HG02763 (cell line): ENCODE measurements around the gene BCO1.

Source experiments
- ATAC-seq: cut with Tn5 transposase; IDR thresholded peaks from one replicate; pipeline ENCODE4 v1.9.1; 2021; ENCODE audit warnings: mild to moderate bottlenecking, moderate library complexity; ENCODE audit not compliant: unreplicated experiment

The BCO1 gene

DNA sequence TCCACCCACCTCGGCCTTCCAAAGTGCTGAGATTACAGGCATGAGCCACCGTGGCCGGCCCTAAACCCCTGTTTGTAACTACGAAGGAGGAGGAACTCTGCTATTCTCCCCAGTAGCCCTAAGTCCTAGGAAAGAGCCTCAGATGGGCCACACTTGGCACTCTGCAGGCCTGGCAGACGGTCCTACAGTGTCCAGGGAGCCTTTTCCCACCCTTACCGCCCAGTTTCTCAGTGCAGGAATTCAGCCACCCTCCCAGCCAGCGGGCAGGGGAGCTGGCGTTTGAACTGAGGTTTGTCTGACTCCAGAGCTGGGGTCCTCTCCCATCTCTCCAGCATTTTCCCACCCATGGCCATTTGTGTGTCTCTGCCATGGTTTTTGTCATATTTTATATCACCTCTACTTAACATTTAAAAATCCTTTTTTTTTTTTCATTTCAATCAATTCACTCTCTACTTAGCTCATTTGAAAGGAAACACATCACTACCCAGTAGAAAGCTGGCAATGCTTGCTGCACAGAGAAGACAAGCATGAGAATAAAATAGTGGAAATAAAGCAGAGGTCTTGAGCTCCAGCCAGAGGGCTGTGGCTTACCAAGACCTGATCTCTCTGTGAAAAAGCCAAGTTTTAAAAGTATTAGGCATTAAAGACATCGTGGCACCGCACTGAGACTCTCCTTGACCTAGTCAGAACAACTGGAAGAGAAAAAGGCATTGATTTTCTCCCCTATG is 34.9 kb downstream of the BCO1 start:
- no peak for ATAC-seq

GRCh38 chr16:81275064-81275532 is 36.6 kb downstream of the BCO1 start:
- ATAC-seq = no peak

GRCh38 chr16:81275795-81276194 is 37.3 kb downstream of the BCO1 start:
- no peak for ATAC-seq

GRCh38 chr16:81276323-81276722 is 37.8 kb downstream of the BCO1 start:
- no peak for ATAC-seq

GRCh38 chr16:81277541-81278080 is 39.1 kb downstream of the BCO1 start:
- no peak for ATAC-seq

DNA sequence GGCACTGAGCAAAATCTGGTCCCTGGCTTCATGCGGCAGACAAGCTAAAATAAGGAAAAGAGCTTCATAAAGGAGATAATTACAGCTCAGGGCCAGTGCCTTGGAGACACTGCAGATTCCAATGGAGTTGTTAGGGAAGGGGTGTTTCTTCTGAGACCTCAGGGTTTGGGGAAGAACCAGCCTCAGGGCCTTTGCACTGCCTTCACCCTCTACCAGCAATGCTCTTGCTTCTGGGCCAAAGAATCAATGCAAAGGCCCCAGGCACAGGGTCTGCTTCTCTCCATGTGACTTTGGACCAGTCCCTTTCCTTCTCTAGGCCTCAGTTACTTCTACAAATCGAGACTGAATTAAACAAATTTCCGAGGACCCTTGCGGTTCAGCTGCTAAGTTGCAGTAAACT is 40.0 kb downstream of the BCO1 start:
- no peak for ATAC-seq

GRCh38 chr16:81279392-81279791 is 40.9 kb downstream of the BCO1 start:
- ATAC-seq = no peak

DNA sequence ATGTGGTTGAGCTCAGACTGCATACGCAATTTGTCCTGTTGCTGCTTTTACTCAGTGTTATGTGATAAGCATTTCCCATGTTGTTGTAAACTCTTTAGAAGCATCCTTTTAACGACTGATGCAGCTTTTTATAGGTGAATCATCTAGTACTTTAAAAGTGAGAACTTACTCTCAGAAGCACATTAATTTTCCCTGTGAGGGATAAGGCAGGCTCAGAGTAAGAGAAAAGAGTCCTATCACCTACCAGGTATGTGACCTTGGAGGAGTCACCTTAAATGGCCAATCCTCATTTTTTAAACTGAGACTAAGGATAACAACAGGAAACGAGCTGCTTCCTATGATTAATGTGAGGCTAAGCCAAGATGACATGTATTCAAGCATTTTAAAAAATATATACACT is 41.9 kb downstream of the BCO1 start:
- no peak for ATAC-seq

- no peak for ATAC-seq
These were observed 44.6 kb downstream of the BCO1 start for GRCh38 chr16:81283044-81283443.

GRCh38 chr16:81284995-81285600 is 46.6 kb downstream of the BCO1 start:
- no peak for ATAC-seq

- ATAC-seq = no peak
These were observed 47.7 kb downstream of the BCO1 start for GRCh38 chr16:81286190-81286589.

- ATAC-seq = no peak
These were observed 52.6 kb downstream of the BCO1 start for GRCh38 chr16:81291117-81291516.

- no peak for ATAC-seq
These were observed 54.4 kb downstream of the BCO1 start for GRCh38 chr16:81292936-81293335.

GRCh38 chr16:81293909-81294802 is 55.7 kb downstream of the BCO1 start:
- no peak for ATAC-seq

GRCh38 chr16:81296631-81297030 is 58.1 kb downstream of the BCO1 start:
- no peak for ATAC-seq

- no peak for ATAC-seq
These were observed 69.3 kb downstream of the BCO1 start for GRCh38 chr16:81307770-81308169.

DNA sequence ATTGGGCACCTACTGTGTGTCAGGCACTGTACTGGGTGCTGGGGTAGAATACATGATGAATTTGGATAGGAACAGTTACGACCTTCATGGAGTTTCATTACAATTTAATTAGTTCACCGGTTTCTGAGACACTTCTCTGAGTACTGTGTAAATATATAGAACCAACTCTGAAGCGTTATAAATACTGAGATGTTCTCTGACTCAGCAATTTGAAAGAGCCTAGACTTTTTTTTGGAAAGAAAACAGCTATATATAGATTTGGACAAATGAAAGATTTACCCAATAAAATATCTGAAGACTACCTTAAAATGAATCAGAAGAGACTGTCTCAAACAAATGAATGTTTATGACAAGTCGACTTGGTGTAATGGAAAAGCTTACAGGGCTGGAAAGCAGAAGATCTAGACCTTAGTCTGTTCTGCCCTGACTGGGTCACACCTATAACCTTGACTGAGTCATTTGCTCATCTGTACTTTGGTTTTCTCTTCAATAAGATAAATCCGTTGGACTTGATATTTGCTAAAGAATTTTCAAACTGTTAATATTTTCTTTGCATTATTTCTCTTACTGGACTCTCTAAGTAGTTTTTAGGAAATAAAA is 71.7 kb downstream of the BCO1 start:
- ATAC-seq = no peak

GRCh38 chr16:81311762-81312161 is 73.3 kb downstream of the BCO1 start:
- no peak for ATAC-seq

- no peak for ATAC-seq
These were observed 75.5 kb downstream of the BCO1 start for GRCh38 chr16:81313701-81314602.
